Activated CD4-positive, alpha-beta T cell treated with anti-CD3 and anti-CD28 coated beads for 1 hour (primary cell): ENCODE results near the gene DNMT3L.
"Not testable (repeated sequence)": the region's sequence is repeated elsewhere in the genome, so short reads cannot be mapped to it uniquely, and the experiment has no call there.

Experiments used
- DNase-seq: peaks from one replicate; pipeline ENCODE4 v3.0.0-alpha.2; 2020

Gene DNMT3L

GRCh38 chr21:44294391-44295162 lies 32.9 kb upstream of the DNMT3L start:
- DNase-seq: no peak

- DNase-seq: no peak
Measured at GRCh38 chr21:44293551-44294231, 32.0 kb upstream of the DNMT3L start.

GRCh38 chr21:44292812-44293195 lies 31.1 kb upstream of the DNMT3L start:
- no peak for DNase-seq

GRCh38 chr21:44291936-44292811 lies 30.5 kb upstream of the DNMT3L start:
- DNase-seq: no peak

GRCh38 chr21:44291078-44291935 lies 29.6 kb upstream of the DNMT3L start:
- no peak for DNase-seq

- DNase-seq: no peak
Measured at GRCh38 chr21:44290327-44291077, 28.8 kb upstream of the DNMT3L start.

- DNase-seq: no peak
Measured at GRCh38 chr21:44289381-44290010, 27.8 kb upstream of the DNMT3L start.

- DNase-seq: no peak
Measured at GRCh38 chr21:44288251-44289110, 26.8 kb upstream of the DNMT3L start.

- DNase-seq: no peak
Measured at GRCh38 chr21:44286716-44287632, 25.3 kb upstream of the DNMT3L start.

- DNase-seq: no peak
Measured at GRCh38 chr21:44286086-44286715, 24.5 kb upstream of the DNMT3L start.

- no peak for DNase-seq
Measured at GRCh38 chr21:44285138-44285992, 23.7 kb upstream of the DNMT3L start, which contains the start of gene AIRE. AIRE (plus strand) TSS chr21:44285876; CDS start chr21:44286007, 131 bp downstream.

- DNase-seq: no peak
Measured at GRCh38 chr21:44283948-44284347, 22.3 kb upstream of the DNMT3L start.

- DNase-seq: not testable (repeated sequence)
Measured at GRCh38 chr21:44283211-44283785, 21.6 kb upstream of the DNMT3L start.

GRCh38 chr21:44282370-44282769 lies 20.7 kb upstream of the DNMT3L start:
- DNase-seq: no peak

- no peak for DNase-seq
Measured at GRCh38 chr21:44281801-44282200, 20.1 kb upstream of the DNMT3L start.

- no peak for DNase-seq
Measured at GRCh38 chr21:44279354-44280260, 17.9 kb upstream of the DNMT3L start.
